Lower leg skin (tissue), 3 donors: ENCODE data around the gene IRX6.

Experiments used
- CTCF ChIP-seq, 3 donors: fragments of 450-650 bp; IDR thresholded peaks; one replicate each; pipeline ENCODE4 v1.5.1; 2016; ENCODE audit warnings: antibody characterized with exemption in 3 of 3, mild to moderate bottlenecking in 3 of 3, moderate library complexity in 2 of 3
- POLR2A ChIP-seq, 2 donors: fragments of 450-650 bp; IDR thresholded peaks; one replicate each; pipeline ENCODE4 v1.6.1; 2016 to 2017; ENCODE audit warnings: antibody characterized with exemption in 2 of 2, mild to moderate bottlenecking in 1 of 2, moderate library complexity in 1 of 2

GRCh38 chr16:55280587-55280986 lies 43.4 kb upstream of the IRX6 start:
- no peak for TF ChIP-seq CTCF (IDR thresholded peaks at IDR 0.05)
- TF ChIP-seq POLR2A (IDR thresholded peaks at IDR 0.05): no peak
